Measurements from ENCODE around the gene UBA6.

- TF ChIP-seq POLR2AphosphoS5 (IDR thresholded peaks at IDR 0.05; ENCODE audit: low read depth, low read length) (no peak), TAF1 (IDR thresholded peaks at IDR 0.05; ENCODE audit: borderline replicate concordance, insufficient read depth, low read length) (no peak), REST (IDR thresholded peaks at IDR 0.05; ENCODE audit: insufficient read depth in 1 of 2, low read depth in 2 of 2, low read length in 2 of 2) (no peak)
Observed at GRCh38 chr4:67658302-67658701, 42.7 kb downstream of the UBA6 start.
